Measurements from ENCODE around the gene ARID1A. TPM values are rescaled to one million over a fixed set of nuclear protein-coding genes. Genes with fewer than 3 reads are reported as not detected.

The ARID1A gene
- total and polyA plus RNA-seq, 9 of the 15 experiments (the other 6 are each of a cell fraction or from before 2014, with no cell fraction given), result 8.3 to 88.3 (median 22.5) TPM

DNA sequence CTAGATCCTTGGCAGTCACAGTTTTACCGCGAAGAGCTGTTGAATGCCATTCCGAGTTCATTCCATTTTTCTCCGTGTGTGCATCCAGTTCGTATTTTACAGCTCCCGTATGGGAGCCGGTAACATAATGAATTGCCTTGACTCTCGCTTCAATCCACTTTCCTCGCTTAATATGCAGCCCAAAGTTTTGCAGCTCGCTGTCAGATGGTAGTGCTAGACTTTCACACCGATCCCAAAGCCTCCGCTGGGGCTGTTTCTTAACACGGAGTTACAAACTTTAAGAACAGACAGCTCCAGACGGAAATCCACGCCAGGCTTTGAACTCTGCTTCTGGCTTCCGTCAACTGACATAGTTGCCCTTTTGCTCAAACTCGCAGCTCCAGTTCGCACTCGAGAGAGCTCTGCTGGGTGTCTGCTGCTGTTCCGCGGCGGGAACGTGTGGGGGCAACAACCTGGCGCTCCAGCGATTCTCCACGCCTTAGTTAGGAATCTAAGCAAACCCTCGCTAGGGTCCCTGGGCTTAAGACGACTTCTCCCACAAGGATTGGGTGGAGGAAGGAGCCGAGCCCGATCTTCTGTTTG, 3.5 kb upstream of the ARID1A start (continued):
- TF ChIP-seq RFX5 (IDR thresholded peaks at IDR 0.05; ENCODE audit: low read depth, low read length) (peak; percentile 76; the same call in 1 of the 2 replicates), DNMT1 (IDR thresholded peaks at IDR 0.05) (no peak), YBX1 (IDR thresholded peaks at IDR 0.05) (no peak), SUPT5H (IDR thresholded peaks at IDR 0.05) (peak; percentile 83), LEF1 (IDR thresholded peaks at IDR 0.05) (peak; percentile 84), E2F3 (CRISPR knock-in tag; IDR thresholded peaks at IDR 0.05) (no peak), RBBP5 (IDR thresholded peaks at IDR 0.05; ENCODE audit: borderline replicate concordance, insufficient read depth, low read length, poor library complexity, severe bottlenecking) (peak; percentile 32)
- TF ChIP-seq, protein P1, sequence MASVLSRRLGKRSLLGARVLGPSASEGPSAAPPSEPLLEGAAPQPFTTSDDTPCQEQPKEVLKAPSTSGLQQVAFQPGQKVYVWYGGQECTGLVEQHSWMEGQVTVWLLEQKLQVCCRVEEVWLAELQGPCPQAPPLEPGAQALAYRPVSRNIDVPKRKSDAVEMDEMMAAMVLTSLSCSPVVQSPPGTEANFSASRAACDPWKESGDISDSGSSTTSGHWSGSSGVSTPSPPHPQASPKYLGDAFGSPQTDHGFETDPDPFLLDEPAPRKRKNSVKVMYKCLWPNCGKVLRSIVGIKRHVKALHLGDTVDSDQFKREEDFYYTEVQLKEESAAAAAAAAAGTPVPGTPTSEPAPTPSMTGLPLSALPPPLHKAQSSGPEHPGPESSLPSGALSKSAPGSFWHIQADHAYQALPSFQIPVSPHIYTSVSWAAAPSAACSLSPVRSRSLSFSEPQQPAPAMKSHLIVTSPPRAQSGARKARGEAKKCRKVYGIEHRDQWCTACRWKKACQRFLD (CRISPR knock-in tag; IDR thresholded peaks at IDR 0.05), result peak; percentile 89
- TF ChIP-seq, protein P2, sequence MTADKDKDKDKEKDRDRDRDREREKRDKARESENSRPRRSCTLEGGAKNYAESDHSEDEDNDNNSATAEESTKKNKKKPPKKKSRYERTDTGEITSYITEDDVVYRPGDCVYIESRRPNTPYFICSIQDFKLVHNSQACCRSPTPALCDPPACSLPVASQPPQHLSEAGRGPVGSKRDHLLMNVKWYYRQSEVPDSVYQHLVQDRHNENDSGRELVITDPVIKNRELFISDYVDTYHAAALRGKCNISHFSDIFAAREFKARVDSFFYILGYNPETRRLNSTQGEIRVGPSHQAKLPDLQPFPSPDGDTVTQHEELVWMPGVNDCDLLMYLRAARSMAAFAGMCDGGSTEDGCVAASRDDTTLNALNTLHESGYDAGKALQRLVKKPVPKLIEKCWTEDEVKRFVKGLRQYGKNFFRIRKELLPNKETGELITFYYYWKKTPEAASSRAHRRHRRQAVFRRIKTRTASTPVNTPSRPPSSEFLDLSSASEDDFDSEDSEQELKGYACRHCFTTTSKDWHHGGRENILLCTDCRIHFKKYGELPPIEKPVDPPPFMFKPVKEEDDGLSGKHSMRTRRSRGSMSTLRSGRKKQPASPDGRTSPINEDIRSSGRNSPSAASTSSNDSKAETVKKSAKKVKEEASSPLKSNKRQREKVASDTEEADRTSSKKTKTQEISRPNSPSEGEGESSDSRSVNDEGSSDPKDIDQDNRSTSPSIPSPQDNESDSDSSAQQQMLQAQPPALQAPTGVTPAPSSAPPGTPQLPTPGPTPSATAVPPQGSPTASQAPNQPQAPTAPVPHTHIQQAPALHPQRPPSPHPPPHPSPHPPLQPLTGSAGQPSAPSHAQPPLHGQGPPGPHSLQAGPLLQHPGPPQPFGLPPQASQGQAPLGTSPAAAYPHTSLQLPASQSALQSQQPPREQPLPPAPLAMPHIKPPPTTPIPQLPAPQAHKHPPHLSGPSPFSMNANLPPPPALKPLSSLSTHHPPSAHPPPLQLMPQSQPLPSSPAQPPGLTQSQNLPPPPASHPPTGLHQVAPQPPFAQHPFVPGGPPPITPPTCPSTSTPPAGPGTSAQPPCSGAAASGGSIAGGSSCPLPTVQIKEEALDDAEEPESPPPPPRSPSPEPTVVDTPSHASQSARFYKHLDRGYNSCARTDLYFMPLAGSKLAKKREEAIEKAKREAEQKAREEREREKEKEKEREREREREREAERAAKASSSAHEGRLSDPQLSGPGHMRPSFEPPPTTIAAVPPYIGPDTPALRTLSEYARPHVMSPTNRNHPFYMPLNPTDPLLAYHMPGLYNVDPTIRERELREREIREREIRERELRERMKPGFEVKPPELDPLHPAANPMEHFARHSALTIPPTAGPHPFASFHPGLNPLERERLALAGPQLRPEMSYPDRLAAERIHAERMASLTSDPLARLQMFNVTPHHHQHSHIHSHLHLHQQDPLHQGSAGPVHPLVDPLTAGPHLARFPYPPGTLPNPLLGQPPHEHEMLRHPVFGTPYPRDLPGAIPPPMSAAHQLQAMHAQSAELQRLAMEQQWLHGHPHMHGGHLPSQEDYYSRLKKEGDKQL (CRISPR knock-in tag; IDR thresholded peaks at IDR 0.05; ENCODE audit: borderline replicate concordance), result no peak
- TF ChIP-seq, protein P3, sequence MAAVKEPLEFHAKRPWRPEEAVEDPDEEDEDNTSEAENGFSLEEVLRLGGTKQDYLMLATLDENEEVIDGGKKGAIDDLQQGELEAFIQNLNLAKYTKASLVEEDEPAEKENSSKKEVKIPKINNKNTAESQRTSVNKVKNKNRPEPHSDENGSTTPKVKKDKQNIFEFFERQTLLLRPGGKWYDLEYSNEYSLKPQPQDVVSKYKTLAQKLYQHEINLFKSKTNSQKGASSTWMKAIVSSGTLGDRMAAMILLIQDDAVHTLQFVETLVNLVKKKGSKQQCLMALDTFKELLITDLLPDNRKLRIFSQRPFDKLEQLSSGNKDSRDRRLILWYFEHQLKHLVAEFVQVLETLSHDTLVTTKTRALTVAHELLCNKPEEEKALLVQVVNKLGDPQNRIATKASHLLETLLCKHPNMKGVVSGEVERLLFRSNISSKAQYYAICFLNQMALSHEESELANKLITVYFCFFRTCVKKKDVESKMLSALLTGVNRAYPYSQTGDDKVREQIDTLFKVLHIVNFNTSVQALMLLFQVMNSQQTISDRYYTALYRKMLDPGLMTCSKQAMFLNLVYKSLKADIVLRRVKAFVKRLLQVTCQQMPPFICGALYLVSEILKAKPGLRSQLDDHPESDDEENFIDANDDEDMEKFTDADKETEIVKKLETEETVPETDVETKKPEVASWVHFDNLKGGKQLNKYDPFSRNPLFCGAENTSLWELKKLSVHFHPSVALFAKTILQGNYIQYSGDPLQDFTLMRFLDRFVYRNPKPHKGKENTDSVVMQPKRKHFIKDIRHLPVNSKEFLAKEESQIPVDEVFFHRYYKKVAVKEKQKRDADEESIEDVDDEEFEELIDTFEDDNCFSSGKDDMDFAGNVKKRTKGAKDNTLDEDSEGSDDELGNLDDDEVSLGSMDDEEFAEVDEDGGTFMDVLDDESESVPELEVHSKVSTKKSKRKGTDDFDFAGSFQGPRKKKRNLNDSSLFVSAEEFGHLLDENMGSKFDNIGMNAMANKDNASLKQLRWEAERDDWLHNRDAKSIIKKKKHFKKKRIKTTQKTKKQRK (IDR thresholded peaks at IDR 0.05; ENCODE audit: borderline replicate concordance, low read depth, low read length), result no peak
- TF ChIP-seq, protein P4, sequence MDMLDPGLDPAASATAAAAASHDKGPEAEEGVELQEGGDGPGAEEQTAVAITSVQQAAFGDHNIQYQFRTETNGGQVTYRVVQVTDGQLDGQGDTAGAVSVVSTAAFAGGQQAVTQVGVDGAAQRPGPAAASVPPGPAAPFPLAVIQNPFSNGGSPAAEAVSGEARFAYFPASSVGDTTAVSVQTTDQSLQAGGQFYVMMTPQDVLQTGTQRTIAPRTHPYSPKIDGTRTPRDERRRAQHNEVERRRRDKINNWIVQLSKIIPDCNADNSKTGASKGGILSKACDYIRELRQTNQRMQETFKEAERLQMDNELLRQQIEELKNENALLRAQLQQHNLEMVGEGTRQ (CRISPR knock-in tag; IDR thresholded peaks at IDR 0.05), result no peak
- TF ChIP-seq, protein P5, sequence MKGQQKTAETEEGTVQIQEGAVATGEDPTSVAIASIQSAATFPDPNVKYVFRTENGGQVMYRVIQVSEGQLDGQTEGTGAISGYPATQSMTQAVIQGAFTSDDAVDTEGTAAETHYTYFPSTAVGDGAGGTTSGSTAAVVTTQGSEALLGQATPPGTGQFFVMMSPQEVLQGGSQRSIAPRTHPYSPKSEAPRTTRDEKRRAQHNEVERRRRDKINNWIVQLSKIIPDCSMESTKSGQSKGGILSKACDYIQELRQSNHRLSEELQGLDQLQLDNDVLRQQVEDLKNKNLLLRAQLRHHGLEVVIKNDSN (CRISPR knock-in tag; IDR thresholded peaks at IDR 0.05), result no peak; the same call in 1 of the 2 replicates
- TF ChIP-seq, protein P6, sequence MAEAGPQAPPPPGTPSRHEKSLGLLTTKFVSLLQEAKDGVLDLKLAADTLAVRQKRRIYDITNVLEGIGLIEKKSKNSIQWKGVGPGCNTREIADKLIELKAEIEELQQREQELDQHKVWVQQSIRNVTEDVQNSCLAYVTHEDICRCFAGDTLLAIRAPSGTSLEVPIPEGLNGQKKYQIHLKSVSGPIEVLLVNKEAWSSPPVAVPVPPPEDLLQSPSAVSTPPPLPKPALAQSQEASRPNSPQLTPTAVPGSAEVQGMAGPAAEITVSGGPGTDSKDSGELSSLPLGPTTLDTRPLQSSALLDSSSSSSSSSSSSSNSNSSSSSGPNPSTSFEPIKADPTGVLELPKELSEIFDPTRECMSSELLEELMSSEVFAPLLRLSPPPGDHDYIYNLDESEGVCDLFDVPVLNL (CRISPR knock-in tag; IDR thresholded peaks at IDR 0.05; ENCODE audit: low read depth), result no peak

Data from K562 (cell line).